Ectodermal cell (in vitro differentiated cells): ENCODE measurements around the gene TRMT2A.

Experiments
- H3K27ac ChIP-seq: 2 replicates; pipeline ENCODE4 v1.7.0; 2013; ENCODE audit warnings: mild to moderate bottlenecking, low read depth, low read length; ENCODE audit not compliant: insufficient read depth, poor library complexity, severe bottlenecking
- H3K27me3 ChIP-seq: 2 replicates; pipeline ENCODE4 v1.7.0; 2013; ENCODE audit warnings: mild to moderate bottlenecking, low read length; ENCODE audit not compliant: insufficient read depth, control insufficient read depth, poor library complexity, severe bottlenecking
- H3K36me3 ChIP-seq: one replicate; pipeline ENCODE4 v1.7.0; 2013; ENCODE audit warnings: low read length; ENCODE audit not compliant: control insufficient read depth, insufficient read depth
- H3K4me1 ChIP-seq: one replicate; pipeline ENCODE4 v1.7.0; 2013; ENCODE audit warnings: low read length; ENCODE audit not compliant: control insufficient read depth, insufficient read depth
- H3K4me3 ChIP-seq: 2 replicates; pipeline ENCODE4 v1.7.0; 2013; ENCODE audit warnings: low read depth, low read length, control low read depth; ENCODE audit not compliant: insufficient read depth
- H3K9me3 ChIP-seq: 2 replicates; pipeline ENCODE4 v1.7.0; 2013; ENCODE audit warnings: mild to moderate bottlenecking, low read length, moderate library complexity; ENCODE audit not compliant: control insufficient read depth
- WGBS, 2 experiments: methylation state at CpG; one replicate each; pipeline ENCODE4 v1.1.7; 2013; ENCODE audit warnings: missing lambda C conversion rate in 2 of 2; 5-methylcytosine and 5-hydroxymethylcytosine counted together

Gene TRMT2A

DNA sequence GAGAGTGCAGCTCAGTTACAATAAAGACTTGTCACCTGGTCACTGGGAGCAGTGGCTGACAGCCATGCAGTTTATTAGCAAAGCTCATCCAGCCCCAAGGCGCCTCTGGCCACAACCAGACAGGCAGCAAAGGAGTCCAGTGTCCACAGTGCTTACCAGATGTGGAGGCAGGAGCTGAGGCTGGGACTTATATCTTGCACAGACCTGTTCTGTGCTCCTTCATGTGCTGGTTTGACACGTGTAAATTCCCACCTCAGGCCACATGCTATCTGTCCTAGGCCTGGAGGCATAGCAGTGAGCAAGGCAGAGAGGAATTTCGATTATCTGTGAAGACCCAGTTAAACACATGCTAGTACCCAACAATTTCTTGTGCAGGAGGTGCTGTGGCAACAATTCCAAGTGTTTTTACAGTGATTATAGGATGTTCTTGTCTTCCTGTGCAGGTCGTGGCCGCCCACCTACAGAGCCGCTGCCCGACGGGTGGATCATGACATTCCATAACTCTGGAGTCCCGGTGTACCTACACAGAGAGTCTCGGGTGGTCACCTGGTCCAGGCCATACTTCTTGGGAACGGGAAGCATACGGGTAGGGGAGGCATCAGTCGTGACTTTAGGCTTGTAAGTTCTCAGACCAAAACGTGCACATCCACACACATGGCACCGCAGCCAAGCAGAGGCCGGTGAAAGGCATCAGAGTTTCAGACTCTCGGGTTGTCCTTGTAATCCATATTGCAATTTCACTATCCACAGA lies 27.6 kb downstream of the TRMT2A start:
- no peak overlapping the region for H3K4me3 ChIP-seq
- no peaks in the 10 kb centered on the region for H3K27me3 ChIP-seq
- H3K27ac ChIP-seq, result no peak overlapping the region
- 95 to 97% methylated on average over 17 of the region's 17 CpGs for WGBS, 2 experiments
- H3K36me3 ChIP-seq, result peaks cover 82% of the 10 kb centered on the region
- no peaks in the 10 kb centered on the region for H3K9me3 ChIP-seq
- peaks cover 4% of the 10 kb centered on the region for H3K4me1 ChIP-seq

DNA sequence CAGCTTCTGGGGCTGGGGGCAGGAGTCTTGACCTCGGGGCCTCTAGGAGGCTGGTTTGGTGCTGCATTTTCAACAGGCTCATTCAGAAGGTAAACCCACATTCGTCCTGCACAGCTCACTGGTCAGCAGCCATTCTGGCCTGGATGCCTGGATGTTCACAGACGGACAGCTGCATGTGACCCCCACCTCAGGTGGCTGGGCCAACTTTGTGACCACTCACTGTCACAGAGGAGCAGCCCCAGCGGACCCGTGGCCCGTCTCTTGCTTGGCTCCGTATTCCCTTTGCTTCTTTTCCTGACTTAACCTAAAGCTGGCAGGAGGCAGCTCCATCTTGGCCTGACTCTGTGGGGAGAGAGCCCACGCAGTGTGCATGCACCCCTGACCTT lies 28.8 kb downstream of the TRMT2A start:
- WGBS, 2 experiments, result 93 to 96% methylated on average over 8 of the region's 8 CpGs
- H3K9me3 ChIP-seq, result no peaks in the 10 kb centered on the region
- H3K36me3 ChIP-seq, result peaks cover 70% of the 10 kb centered on the region
- H3K27ac ChIP-seq, result no peak overlapping the region
- H3K4me3 ChIP-seq, result no peak overlapping the region
- no peaks in the 10 kb centered on the region for H3K27me3 ChIP-seq
- peaks cover 16% of the 10 kb centered on the region for H3K4me1 ChIP-seq

DNA sequence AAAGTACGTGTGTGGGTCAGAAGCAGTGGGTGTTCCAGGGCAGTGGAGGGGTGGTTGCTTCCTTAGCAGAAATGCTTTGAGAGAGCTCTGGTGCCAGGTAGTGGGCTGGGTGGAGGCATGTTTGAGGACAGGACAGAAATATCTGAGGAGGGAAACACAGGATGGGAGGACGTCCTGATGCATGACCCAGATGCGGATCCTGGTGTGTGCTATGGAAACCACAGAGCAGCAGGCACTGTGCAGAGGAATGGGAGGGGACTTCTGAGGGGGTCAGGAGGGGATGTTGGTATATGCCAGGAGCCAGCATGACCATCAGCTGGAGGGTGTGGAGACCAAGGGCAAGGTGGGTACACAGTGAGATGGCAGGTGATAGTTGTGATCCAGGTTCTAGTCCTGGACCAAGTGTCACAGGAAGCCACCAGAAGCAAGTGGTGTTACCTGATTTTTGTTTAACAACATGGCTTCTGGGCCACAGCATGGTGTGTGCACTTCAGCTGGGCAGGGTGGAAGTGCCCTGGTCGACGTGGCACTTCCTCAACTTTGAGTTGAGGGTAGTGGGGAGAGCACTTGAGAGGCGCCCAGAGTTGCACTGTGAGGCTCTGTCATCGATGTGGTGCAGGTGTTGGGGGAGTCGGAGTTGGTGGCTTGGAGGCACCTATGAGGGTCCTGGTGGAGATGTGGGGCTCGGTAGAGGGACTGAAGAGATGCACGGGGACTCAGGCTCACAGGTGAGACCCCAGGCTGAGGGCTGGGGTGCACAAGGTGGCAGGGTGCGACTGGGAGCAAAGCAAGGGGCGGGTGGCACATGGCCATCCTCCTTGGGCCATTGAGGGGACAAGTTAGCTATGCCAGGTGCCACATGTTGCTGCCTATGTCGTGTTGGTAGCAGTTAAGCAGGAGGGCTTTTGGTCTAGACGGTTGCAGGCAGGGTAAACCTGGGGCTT lies 29.4 kb downstream of the TRMT2A start:
- Histone ChIP-seq H3K27me3 (no peaks in the 10 kb centered on the region), H3K36me3 (peaks cover 65% of the 10 kb centered on the region), H3K4me1 (peaks cover 21% of the 10 kb centered on the region), H3K4me3 (no peak overlapping the region), H3K27ac (no peak overlapping the region), H3K9me3 (no peaks in the 10 kb centered on the region)
- 96 to 97% methylated on average over 14 of the region's 14 CpGs for WGBS, 2 experiments

DNA sequence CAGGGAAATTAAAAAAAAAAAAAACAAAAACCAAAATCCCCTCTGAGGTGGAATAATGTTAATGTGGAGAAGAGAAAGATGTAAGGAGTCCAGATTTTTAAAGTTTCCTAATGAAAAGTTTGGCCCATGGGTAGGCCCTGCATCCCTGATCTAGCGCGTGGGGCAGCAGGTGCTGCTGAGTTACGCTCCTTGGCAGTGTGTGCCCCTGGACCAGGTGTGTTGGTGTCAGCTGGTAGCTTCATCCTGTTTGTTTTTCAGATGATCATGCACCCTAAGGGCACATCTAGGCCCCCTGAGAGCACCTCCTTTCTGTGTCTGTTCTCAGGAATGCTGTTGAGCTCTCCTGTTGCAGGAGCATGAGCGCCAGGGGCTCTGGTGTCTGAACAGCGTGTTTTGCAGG lies 30.3 kb downstream of the TRMT2A start:
- Histone ChIP-seq H3K36me3 (peaks cover 57% of the 10 kb centered on the region), H3K27ac (no peak overlapping the region)
- 96 to 97% methylated on average over 5 of the region's 5 CpGs for WGBS, 2 experiments

DNA sequence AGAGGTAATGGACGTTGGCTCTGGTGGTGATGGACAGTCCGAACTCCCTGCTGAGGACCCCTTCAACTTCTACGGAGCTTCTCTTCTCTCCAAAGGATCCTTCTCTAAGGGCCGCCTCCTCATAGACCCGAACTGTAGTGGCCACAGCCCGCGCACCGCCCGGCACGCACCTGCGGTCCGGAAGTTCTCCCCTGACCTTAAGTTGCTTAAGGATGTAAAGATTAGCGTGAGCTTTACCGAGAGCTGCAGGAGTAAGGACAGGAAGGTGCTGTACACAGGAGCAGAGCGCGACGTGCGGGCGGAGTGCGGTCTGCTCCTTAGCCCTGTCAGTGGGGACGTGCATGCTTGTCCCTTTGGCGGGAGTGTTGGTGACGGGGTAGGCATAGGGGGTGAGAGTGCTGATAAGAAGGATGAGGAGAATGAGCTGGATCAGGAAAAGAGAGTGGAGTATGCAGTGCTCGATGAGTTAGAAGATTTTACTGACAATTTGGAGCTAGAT lies 30.9 kb downstream of the TRMT2A start:
- no peaks in the 10 kb centered on the region for H3K9me3 ChIP-seq
- H3K4me1 ChIP-seq, result peaks cover 26% of the 10 kb centered on the region
- H3K27ac ChIP-seq, result no peak overlapping the region
- no peaks in the 10 kb centered on the region for H3K27me3 ChIP-seq
- no peak overlapping the region for H3K4me3 ChIP-seq
- WGBS, 2 experiments, result 96 to 97% methylated on average over 24 of the region's 24 CpGs
- peaks cover 51% of the 10 kb centered on the region for H3K36me3 ChIP-seq

More for the DNA sequence above, 30.3 kb downstream of the TRMT2A start:
- no peak overlapping the region for H3K4me3 ChIP-seq
- H3K9me3 ChIP-seq, result no peaks in the 10 kb centered on the region
- no peaks in the 10 kb centered on the region for H3K27me3 ChIP-seq
- peaks cover 26% of the 10 kb centered on the region for H3K4me1 ChIP-seq

DNA sequence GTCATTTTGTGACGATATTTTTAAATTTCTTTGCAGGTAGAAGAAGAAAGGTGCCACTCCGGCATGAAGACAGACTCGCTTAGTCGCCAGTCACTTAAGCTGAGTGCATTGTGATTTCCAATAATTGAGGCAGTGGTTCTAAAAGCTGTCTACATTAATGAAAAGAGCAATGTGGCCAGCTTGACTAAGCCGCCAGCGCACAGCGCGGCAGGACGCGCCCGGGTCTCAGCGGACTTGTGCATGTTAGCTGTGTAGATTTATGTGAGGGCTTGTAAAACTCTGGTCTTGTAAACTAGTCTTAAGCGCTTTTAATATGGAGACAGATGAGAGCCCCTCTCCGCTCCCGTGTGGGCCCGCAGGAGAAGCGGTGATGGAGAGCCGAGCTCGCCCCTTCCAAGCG lies 31.4 kb downstream of the TRMT2A start:
- Histone ChIP-seq H3K27ac (no peak overlapping the region), H3K36me3 (peaks cover 46% of the 10 kb centered on the region)
- WGBS, 2 experiments, result 96 to 97% methylated on average over 20 of the region's 20 CpGs

DNA sequence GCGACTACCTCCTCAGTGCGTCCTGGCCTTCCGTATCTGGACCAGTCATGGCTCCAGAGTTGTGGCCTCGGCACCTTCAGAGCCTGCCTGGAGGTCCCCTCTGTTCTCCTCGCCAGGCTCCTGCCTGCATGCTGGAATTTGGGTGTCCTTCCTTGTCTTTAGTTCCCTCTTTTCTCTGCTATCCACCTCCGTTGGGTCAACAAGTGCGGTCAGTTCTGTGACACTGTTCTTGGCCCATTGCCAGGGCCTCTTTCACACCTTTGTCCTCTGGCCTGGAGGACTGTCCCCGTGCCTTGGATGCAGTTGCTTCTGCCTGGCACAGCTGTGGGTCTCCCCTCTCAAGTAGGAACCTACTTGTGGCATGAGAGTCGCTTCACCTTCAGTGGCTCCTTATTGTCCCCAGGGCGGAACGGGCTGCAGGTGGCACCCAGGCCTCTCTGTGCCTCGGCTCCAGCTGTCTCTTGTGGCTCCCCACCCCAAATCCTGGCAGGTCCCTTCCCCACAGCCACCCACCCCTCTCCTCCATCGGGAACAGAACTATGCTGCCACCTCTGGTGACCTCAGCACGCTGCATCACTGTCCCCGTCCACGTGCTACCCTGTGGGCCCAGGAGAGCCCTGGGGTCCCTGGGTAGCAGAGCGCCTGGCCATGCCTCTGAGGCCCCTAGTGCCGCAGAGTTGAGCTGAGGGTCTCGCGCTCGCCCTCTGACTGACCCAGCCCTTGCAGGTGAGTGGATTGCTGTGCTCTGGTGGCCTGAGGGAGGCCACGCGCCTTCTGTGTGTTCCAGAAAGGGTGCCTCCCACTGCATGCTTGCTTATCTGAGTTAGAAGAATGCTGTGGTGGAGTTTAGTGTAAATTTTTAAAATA lies 32.2 kb downstream of the TRMT2A start:
- no peak overlapping the region for H3K27ac ChIP-seq
- H3K9me3 ChIP-seq, result no peaks in the 10 kb centered on the region
- H3K4me3 ChIP-seq, result no peak overlapping the region
- peaks cover 26% of the 10 kb centered on the region for H3K4me1 ChIP-seq
- H3K27me3 ChIP-seq, result no peaks in the 10 kb centered on the region
- WGBS, 2 experiments, result 76 to 77% methylated on average over 23 of the region's 23 CpGs
- H3K36me3 ChIP-seq, result peaks cover 37% of the 10 kb centered on the region

More for the DNA sequence above, 31.4 kb downstream of the TRMT2A start:
- H3K27me3 ChIP-seq, result no peaks in the 10 kb centered on the region
- peaks cover 26% of the 10 kb centered on the region for H3K4me1 ChIP-seq
- H3K4me3 ChIP-seq, result no peak overlapping the region
- no peaks in the 10 kb centered on the region for H3K9me3 ChIP-seq

DNA sequence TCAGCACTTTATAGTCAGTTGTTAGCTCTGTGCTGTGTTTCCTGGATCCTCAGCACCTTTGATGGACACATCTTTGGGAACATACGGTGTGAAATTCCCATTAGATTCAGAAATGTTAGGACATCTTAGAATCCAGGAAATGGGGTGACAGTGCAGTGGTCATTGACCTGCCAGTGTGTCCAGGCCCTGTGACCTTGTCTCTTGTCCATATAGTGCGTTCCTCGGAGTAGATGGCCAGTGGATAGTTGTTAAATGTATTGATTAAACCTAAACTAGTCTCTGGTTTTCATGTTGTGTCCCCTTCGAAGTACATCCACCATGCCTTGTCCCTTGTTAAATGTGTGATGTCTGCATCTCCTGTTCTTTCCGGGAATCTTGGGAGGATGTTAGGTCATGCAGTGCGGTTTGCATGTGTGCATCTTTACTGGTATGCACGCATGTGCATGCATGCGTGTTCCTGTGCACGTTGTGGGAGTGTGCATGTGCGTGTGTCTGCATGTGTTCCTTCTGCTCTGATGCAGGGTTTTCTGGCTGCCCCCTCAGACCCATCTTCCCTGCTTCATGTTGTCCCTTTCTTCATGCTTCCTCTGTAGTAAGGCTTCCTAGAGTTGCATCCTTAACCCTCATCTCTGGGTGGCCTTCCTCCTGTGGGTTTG lies 33.0 kb downstream of the TRMT2A start:
- 95 to 97% methylated on average over 10 of the region's 10 CpGs for WGBS, 2 experiments

DNA sequence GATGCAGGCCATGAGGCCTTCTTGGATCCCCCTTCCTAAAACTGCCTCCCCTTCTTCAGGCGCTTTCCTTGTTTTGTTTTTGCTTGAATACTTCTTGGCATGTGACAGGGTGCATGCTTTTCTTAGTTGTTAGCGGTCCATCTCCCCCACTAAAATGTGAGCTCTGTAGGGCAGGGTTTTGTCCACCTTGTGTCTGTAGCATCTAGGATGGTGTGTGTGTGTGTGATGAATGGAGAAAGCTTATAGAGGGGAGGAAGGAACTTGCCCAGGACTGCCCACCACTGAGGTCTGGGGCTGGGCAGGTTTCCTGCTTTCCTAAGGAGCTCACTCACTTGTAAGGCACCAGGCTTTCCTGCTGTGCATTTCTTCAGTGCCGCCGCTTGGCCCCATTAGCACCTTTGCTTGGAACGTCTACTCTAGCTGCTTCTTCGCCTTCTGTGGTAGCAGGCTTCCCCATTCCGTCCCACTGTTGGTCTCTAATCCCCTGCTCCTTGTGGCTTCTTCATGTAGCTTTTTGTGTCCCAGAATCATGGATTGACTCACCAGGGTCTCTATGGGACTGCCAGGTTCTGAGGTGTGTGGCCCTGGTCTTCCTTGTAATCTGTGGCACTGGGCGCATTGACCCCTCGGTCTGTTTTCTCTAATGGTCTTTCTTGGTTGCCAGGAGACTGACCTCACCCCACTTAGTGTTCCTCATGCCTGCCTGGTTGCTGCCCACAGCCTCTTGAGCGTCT lies 33.7 kb downstream of the TRMT2A start:
- no peak overlapping the region for H3K4me3 ChIP-seq
- H3K36me3 ChIP-seq, result peaks cover 23% of the 10 kb centered on the region
- no peaks in the 10 kb centered on the region for H3K27me3 ChIP-seq
- no peak overlapping the region for H3K27ac ChIP-seq
- 90 to 91% methylated on average over 10 of the region's 10 CpGs for WGBS, 2 experiments
- H3K4me1 ChIP-seq, result peaks cover 26% of the 10 kb centered on the region
- no peaks in the 10 kb centered on the region for H3K9me3 ChIP-seq

More for the DNA sequence above, 33.0 kb downstream of the TRMT2A start:
- no peaks in the 10 kb centered on the region for H3K27me3 ChIP-seq
- H3K27ac ChIP-seq, result no peak overlapping the region
- peaks cover 30% of the 10 kb centered on the region for H3K36me3 ChIP-seq
- peaks cover 26% of the 10 kb centered on the region for H3K4me1 ChIP-seq
- H3K4me3 ChIP-seq, result no peak overlapping the region
- H3K9me3 ChIP-seq, result no peaks in the 10 kb centered on the region
